Spleen (tissue), 7 donors: ENCODE data around the gene TECPR1.

ENCODE experiments used
- CTCF ChIP-seq, 11 experiments: fragments of 200-600 bp in 7 of 11; fragments of 450-650 bp in 4 of 11; sonication (generic) in 4 of 11; IDR thresholded peaks in 8 of 11; conservative IDR thresholded peaks in 3 of 11; 1 replicate in 7 of 11; 2 replicates in 4 of 11; pipeline versions ENCODE4 v1.4.0 to v1.8.0; 2016 to 2021; ENCODE audit warnings: antibody characterized with exemption in 11 of 11, inconsistent platforms in 4 of 11, mild to moderate bottlenecking in 1 of 11
- POLR2A ChIP-seq, 3 donors: fragments of 450-650 bp; IDR thresholded peaks; one replicate each; pipeline ENCODE4 v1.5.1; 2017; ENCODE audit warnings: antibody characterized with exemption in 3 of 3, mild to moderate bottlenecking in 1 of 3
- POLR2AphosphoS5 ChIP-seq, 3 donors: sonication (generic); formaldehyde crosslinking; IDR thresholded peaks; one replicate each; pipeline ENCODE4 v1.5.1; 2017; ENCODE audit warnings: antibody characterized with exemption in 3 of 3
- donor health status: DM: no; HTN: no; CAD: no; lungs with moderate emphysema.
- donor health status: DM: no; HTN: no; CAD: no.
- donor health status: DM: no; HTN: no; CAD: no.

- TF ChIP-seq POLR2A (IDR thresholded peaks at IDR 0.05) (no peak), POLR2AphosphoS5 (IDR thresholded peaks at IDR 0.05) (no peak), CTCF (IDR thresholded peaks at IDR 0.05 in 8 of 11, conservative IDR thresholded peaks at IDR 0.05 in 3 of 11) (no peak)
Observed at GRCh38 chr7:98209166-98209920, 42.7 kb downstream of the TECPR1 start.
